Measurements from ENCODE around the gene PIK3R2.

PIK3R2 gene

GRCh38 chr19:18122860-18123795, 29.8 kb upstream of the PIK3R2 start:
- in situ Hi-C loops (cut with HindIII; ENCODE audit: low sequenced_read_pairs): loop anchor here (5.0 kb wide), 1 partner anchor 39 kb away; no protein-coding TSS in a partner anchor

DNA sequence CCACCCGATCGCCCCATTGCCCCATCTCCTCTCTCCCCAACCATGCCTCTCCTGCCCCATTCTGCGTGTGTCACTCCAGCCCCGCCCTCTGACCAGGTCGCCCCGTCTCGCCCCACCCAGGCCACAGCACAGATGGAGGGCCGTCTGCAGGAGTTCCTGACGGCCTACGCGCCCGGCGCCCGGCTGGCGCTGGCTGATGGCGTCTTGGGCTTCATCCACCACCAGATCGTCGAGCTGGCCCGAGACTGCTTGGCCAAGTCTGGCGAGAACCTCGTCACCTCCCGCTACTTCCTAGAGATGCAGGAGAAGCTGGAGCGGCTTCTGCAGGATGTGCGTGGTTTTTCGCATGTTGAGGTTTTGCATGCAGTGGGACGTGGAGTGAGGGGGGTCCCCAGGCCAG, 29.1 kb upstream of the PIK3R2 start:
- in situ Hi-C loops (cut with HindIII; ENCODE audit: low sequenced_read_pairs): loop anchor here (5.0 kb wide), 1 partner anchor 38 kb away; no protein-coding TSS in a partner anchor

GRCh38 chr19:18126097-18126496, 26.9 kb upstream of the PIK3R2 start:
- in situ Hi-C loops (cut with HindIII; ENCODE audit: low sequenced_read_pairs): no loop called here

GRCh38 chr19:18128044-18128443, 24.9 kb upstream of the PIK3R2 start:
- in situ Hi-C loops (cut with HindIII; ENCODE audit: low sequenced_read_pairs): no loop called here

DNA sequence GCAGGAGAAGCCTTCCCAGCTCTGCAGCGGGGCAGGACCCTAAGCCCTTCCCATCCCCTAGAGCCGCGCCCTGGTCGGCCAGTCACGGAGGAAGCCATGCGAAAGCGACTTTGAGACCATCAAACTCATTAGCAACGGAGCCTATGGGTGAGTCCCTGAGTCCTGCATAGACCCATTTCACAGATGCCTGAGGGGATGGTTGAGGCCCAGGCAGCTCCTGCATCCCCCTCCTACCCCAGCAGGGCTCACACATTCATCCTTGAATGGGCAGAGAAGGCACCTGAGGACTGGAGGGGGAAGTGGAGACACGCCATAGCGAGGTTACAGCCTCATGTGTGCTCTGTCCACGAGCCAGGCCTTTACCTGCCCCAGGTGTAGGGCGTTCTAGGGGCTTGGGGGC, 24.2 kb upstream of the PIK3R2 start:
- in situ Hi-C loops (cut with HindIII; ENCODE audit: low sequenced_read_pairs): no loop called here

DNA sequence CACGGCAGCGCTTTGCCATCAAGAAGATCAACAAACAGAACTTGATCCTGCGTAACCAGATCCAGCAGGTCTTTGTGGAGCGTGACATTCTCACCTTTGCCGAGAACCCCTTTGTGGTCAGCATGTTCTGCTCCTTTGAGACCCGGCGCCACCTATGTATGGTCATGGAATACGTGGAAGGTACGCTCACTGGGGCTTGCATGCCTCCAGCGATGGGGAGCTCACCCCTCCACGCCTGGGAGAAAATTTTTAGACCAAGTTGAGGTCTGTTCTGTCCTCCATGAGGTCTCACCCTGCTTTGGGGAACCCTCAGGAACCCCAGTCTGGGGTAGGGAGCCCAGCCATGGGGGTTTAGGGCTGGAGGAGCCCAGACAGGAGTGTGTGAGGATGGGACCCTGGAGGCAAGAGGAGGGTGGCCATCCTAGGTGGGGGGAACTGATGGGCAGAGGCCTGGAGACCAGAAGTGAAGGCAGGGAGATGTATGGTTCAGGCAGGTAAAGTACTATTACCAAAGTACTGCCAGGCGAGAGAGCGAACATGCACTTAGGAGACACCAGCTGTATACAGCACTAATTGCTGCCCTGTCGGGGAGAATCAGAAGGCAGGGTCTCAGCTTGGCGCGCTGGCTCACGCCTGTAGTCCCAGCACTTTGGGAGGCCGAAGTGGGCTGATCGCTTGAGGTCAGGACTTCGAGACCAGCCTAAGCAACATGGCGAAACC, 22.3 kb upstream of the PIK3R2 start:
- in situ Hi-C loops (cut with HindIII; ENCODE audit: low sequenced_read_pairs): no loop called here

- in situ Hi-C loops (cut with HindIII; ENCODE audit: low sequenced_read_pairs): no loop called here
Measured at GRCh38 chr19:18131841-18132596, 20.9 kb upstream of the PIK3R2 start.

- in situ Hi-C loops (cut with HindIII; ENCODE audit: low sequenced_read_pairs): no loop called here
Measured at GRCh38 chr19:18135712-18136584, 17.0 kb upstream of the PIK3R2 start.

DNA sequence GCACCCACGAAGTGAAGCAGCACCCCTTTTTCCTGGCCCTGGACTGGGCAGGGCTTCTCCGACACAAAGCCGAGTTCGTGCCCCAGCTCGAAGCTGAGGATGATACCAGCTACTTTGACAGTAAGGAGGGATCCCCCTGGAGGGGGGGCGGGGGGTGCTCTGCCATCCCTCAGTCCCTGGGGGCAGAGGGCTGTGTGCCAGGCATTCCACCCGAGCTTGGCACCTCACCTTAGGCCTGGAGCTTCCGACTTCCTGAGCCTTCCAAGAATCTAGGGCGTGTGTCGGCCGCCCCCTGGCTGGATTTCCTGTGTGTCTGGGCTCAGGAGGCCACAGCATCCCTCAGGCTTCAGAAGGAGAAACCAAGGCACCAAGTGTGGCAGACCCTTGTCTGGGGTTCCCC, 15.7 kb upstream of the PIK3R2 start:
- in situ Hi-C loops (cut with HindIII; ENCODE audit: low sequenced_read_pairs): no loop called here

DNA sequence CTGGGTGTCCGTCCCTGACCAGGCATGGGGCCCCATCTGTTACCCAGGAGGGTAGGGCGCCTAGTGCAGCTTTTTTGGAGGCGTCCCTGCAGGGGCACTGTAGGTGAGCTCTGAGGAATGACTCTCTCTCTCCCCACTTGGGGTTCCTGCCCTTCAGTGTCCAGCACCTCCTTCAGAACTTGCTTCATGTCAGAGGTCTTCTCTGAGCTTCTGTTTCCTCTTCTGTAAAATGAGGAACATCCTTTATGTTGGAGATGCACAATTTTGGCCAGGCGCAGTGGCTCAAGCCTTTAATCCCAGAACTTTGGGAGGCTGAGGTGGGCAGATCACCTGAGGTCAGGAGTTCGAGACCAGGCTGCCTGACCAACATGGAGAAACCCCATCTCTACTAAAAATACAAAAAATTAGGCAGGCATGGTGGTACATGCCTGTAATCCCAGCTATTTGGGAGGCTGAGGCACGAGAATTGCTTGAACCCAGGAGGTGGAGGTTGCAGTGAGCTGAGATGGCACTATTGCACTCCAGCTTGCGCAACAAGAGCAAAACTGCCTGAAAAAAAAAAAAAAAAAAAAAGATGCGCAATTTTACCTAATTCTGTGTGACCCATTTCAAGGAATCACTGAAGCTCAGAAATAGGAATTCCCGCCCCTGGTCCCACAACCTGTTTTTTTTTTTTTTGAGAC, 15.2 kb upstream of the PIK3R2 start:
- in situ Hi-C loops (cut with HindIII; ENCODE audit: low sequenced_read_pairs): no loop called here

DNA sequence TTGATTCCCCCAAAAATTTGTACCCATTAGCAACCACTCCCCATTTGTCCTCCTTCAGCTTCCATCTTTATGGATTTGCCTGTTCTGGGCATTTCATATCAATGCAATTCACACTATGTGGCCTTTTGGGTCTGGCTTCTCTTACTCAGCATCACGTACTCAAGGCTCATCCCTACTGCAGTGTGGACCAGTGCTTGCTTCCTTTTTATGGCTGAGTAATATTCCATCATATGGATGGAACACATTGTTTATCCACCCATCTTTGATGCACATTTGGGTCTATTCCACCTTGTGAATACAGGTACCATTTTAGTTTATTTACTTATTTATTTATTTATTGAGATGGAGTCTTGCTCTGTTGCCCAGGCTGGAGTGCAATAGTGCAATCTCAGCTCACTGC, 12.5 kb upstream of the PIK3R2 start:
- in situ Hi-C loops (cut with HindIII; ENCODE audit: low sequenced_read_pairs): no loop called here

GRCh38 chr19:18141031-18141430, 11.9 kb upstream of the PIK3R2 start:
- in situ Hi-C loops (cut with HindIII; ENCODE audit: low sequenced_read_pairs): no loop called here

DNA sequence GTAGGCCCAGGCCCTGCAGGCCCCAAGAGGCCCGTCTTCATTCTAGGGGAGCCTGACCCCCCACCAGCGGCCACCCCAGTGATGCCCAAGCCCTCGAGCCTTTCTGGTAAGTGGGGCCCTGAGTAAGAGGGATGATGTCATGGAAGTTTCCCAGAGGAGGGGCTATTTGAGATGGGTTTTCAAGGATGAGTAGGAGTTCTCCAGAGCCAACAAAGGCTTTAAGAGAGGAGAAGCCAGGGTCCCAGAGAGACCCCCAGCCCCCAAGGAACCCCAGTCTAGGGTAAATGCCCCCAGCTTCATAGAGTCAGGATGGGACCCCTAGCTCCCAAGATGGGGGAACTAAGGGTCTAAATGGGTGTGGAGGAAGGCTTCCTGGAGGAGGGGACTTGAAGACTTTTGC, 9.1 kb upstream of the PIK3R2 start:
- in situ Hi-C loops (cut with HindIII; ENCODE audit: low sequenced_read_pairs): no loop called here

DNA sequence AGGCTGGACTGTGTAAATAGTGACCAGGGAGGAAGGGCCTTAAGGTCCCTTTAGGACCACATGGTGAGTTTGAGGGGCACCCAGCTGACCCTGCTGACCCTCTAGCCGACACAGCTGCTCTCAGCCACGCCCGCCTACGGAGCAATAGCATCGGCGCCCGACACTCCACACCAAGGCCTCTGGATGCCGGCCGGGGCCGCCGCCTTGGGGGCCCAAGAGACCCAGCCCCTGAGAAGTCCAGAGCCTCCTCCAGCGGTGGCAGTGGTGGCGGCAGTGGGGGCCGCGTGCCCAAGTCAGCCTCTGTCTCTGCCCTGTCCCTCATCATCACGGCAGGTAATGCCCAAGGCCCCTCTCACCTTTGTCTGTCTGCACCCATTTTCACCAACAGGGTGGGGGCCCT, 8.6 kb upstream of the PIK3R2 start:
- in situ Hi-C loops (cut with HindIII; ENCODE audit: low sequenced_read_pairs): no loop called here

GRCh38 chr19:18144906-18145305, 8.1 kb upstream of the PIK3R2 start:
- in situ Hi-C loops (cut with HindIII; ENCODE audit: low sequenced_read_pairs): no loop called here

DNA sequence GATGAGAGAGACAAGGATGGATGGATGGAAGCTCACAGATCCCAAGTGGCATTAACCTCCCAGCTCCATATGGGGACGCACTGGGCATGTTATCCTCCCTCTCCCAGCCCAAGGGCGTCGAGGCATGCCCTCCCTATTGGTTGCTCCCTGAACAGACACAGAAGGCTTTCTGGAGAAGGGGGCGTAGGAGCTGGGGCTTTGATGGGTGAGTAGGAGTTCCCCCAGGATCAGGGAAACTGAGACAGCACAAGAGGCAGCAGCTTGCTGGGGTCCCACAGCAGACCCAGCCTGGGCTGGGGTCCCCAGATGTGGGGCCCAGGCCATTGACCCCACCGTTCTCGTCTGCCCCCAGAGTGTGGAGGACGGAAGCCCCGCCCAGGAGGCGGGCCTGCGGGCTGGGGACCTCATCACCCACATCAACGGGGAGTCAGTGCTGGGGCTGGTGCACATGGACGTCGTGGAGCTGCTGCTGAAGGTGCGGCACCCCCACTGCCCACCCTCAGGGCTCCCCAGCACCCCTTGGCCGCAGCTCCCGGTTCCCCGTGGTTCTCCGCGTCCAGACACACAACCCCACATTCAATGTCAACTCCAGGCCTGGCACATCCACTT, 7.5 kb upstream of the PIK3R2 start:
- in situ Hi-C loops (cut with HindIII; ENCODE audit: low sequenced_read_pairs): no loop called here

GRCh38 chr19:18147396-18147795, 5.6 kb upstream of the PIK3R2 start:
- in situ Hi-C loops (cut with HindIII; ENCODE audit: low sequenced_read_pairs): no loop called here

DNA sequence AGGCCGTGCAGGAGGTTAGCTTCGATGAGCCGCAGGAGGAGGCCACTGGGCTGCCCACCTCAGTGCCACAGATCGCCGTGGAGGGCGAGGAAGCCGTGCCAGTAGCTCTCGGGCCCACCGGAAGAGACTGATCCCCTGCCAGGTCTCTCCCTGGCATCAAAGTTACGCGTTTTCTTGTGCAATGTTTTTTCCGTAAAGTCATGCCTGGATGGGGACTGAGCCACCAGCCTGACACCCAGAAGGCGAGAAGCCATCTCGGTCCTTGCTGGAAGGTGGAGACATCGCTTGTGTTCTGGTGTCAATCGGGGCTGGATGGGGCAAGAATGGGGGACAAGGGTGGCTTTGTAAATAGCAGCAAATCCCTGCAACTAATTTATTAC, 3.4 kb upstream of the PIK3R2 start:
- in situ Hi-C loops (cut with HindIII; ENCODE audit: low sequenced_read_pairs): no loop called here

Measured in endothelial cell of hepatic sinusoid (primary cell).